AG08396 (cell line): ENCODE data around the gene FATE1.

Experiments
- DNase-seq: peaks from one replicate; pipeline ENCODE4 v3.0.0; 2012; ENCODE audit warnings: low spot score, mixed read lengths

FATE1 gene

GRCh38 chrX:151743651-151744470 is 28.0 kb downstream of the FATE1 start:
- no peak for DNase-seq

GRCh38 chrX:151745651-151746050 is 29.8 kb downstream of the FATE1 start:
- DNase-seq, result no peak

- DNase-seq, result no peak
Observed at GRCh38 chrX:151746502-151746901, 30.7 kb downstream of the FATE1 start.

GRCh38 chrX:151750511-151750910 is 34.7 kb downstream of the FATE1 start:
- DNase-seq, result no peak

GRCh38 chrX:151752847-151753246 is 37.0 kb downstream of the FATE1 start:
- DNase-seq, result no peak

GRCh38 chrX:151753313-151754046 is 37.6 kb downstream of the FATE1 start:
- DNase-seq, result peak; percentile 75

GRCh38 chrX:151754047-151754429 is 38.2 kb downstream of the FATE1 start:
- DNase-seq, result peak; percentile 53

GRCh38 chrX:151754641-151755215 is 38.9 kb downstream of the FATE1 start:
- no peak for DNase-seq

GRCh38 chrX:151759041-151759708 is 43.3 kb downstream of the FATE1 start:
- no peak for DNase-seq

GRCh38 chrX:151762802-151763201 is 47.0 kb downstream of the FATE1 start:
- no peak for DNase-seq

GRCh38 chrX:151763711-151764110 is 47.9 kb downstream of the FATE1 start:
- no peak for DNase-seq

- no peak for DNase-seq
Observed at GRCh38 chrX:151765026-151765425, 49.2 kb downstream of the FATE1 start.

GRCh38 chrX:151771726-151772125 is 55.9 kb downstream of the FATE1 start:
- no peak for DNase-seq
